NCI-H526 treated with DMSO at 0.1 percent for 48 hours (cell line): Measurements from ENCODE around the gene EML5.
"Not testable (repeated sequence)": the region's sequence is repeated elsewhere in the genome, so short reads cannot be mapped to it uniquely, and the experiment has no call there.

ENCODE experiments used
- DNase-seq: peaks from one replicate; lab custom pipeline; 2025; lab: John Stamatoyannopoulos, UW

Gene EML5

GRCh38 chr14:88792473-88793258, at the start of gene EML5:
Gene EML5, minus strand, starts transcription at chr14:88792953. Its CDS starts 450 bp downstream, at chr14:88792503.
- peak; percentile 58 for DNase-seq

GRCh38 chr14:88842414-88842813, 49.7 kb upstream of the EML5 start:
- DNase-seq: no peak

GRCh38 chr14:88841741-88842140, 49.0 kb upstream of the EML5 start:
- DNase-seq: no peak

GRCh38 chr14:88840926-88841325, 48.2 kb upstream of the EML5 start:
- DNase-seq: no peak

GRCh38 chr14:88838015-88838414, 45.3 kb upstream of the EML5 start:
- no peak for DNase-seq

GRCh38 chr14:88837495-88837894, 44.7 kb upstream of the EML5 start:
- no peak for DNase-seq

GRCh38 chr14:88835661-88836060, 42.9 kb upstream of the EML5 start:
- DNase-seq: no peak

- no peak for DNase-seq
Measured at GRCh38 chr14:88834883-88835431, 42.2 kb upstream of the EML5 start.

GRCh38 chr14:88831284-88831683, 38.5 kb upstream of the EML5 start:
- no peak for DNase-seq

GRCh38 chr14:88829685-88830302, 37.0 kb upstream of the EML5 start:
- no peak for DNase-seq

GRCh38 chr14:88829188-88829587, 36.4 kb upstream of the EML5 start:
- no peak for DNase-seq

GRCh38 chr14:88825503-88825902, 32.8 kb upstream of the EML5 start:
- DNase-seq: no peak

GRCh38 chr14:88825078-88825458, 32.3 kb upstream of the EML5 start:
- no peak for DNase-seq

- peak; percentile 91 for DNase-seq
Measured at GRCh38 chr14:88824314-88825077, 31.7 kb upstream of the EML5 start, which contains the start of gene TTC8. Gene TTC8, plus strand, starts transcription at chr14:88824651. Its CDS starts 57 bp downstream, at chr14:88824708.

- DNase-seq: no peak
Measured at GRCh38 chr14:88823968-88824313, 31.2 kb upstream of the EML5 start.

- no peak for DNase-seq
Measured at GRCh38 chr14:88821888-88822287, 29.1 kb upstream of the EML5 start.

- DNase-seq: no peak
Measured at GRCh38 chr14:88821378-88821777, 28.6 kb upstream of the EML5 start.

- not testable (repeated sequence) for DNase-seq
Measured at GRCh38 chr14:88819674-88820073, 26.9 kb upstream of the EML5 start.

GRCh38 chr14:88818018-88818417, 25.3 kb upstream of the EML5 start:
- no peak for DNase-seq

GRCh38 chr14:88815980-88816379, 23.2 kb upstream of the EML5 start:
- DNase-seq: no peak

- DNase-seq: no peak
Measured at GRCh38 chr14:88808359-88808758, 15.6 kb upstream of the EML5 start.

GRCh38 chr14:88804477-88804876, 11.7 kb upstream of the EML5 start:
- DNase-seq: no peak

- no peak for DNase-seq
Measured at GRCh38 chr14:88804035-88804434, 11.3 kb upstream of the EML5 start.
